ENCODE results near the gene AASDH. TPM values are rescaled to one million over a fixed set of nuclear protein-coding genes. Genes with fewer than 3 reads are reported as not detected.

Gene AASDH
- total RNA-seq, 2 experiments from 2014 or later = 10.2 to 10.6 TPM

DNA sequence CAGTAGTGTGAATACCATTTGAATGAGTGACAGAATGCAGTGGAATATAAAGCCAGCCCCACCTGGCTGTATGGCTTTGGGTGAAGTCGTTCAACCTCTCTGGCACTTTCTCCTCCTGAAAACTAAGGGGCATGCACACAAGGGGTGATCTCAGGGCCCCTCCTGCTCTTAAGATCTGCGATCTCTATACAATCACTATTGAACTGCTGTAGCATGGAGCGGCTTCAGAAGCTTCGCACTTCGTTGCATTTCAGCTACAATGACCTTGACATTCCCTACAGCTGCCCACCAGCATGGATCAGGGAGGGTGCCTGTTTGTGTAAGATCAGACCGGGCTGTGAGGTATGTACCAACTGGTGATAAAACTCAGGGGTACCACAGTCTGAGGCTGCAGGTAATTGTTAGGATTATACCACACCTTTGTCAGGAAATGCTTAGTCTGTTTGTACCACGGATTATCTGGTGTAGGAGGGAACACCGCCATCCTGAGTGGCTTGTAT, 85.2 kb downstream of the AASDH start:
- H3K27me3 Mint-ChIP-seq = peaks cover 8% of the 10 kb centered on the region
- intact Hi-C loops (cut with DNase I, micrococcal nuclease) = loop anchor here (1.0 to 5.0 kb wide), 2 partner anchors 350 to 354 kb away; partner anchors contain the start of gene CEP135 (in 1 of the 2)
- H3K4me1 Mint-ChIP-seq (ENCODE audit: low read depth) = peaks cover 11% of the 10 kb centered on the region
- no peaks in the 10 kb centered on the region for H3K9me3 ChIP-seq (ENCODE audit: control insufficient read depth in 1 of 2, insufficient read depth in 1 of 2, low read length in 2 of 2)
- CTCF ChIA-PET = no interaction called here
- POLR2A ChIA-PET = interaction anchor here (1.6 kb wide), 1 partner anchor 12 kb away, joined by 4 read pairs; no protein-coding TSS in a partner anchor
- no peaks in the 10 kb centered on the region for H3K36me3 ChIP-seq (ENCODE audit: insufficient read depth, low read length)
- TF ChIP-seq, protein P1, sequence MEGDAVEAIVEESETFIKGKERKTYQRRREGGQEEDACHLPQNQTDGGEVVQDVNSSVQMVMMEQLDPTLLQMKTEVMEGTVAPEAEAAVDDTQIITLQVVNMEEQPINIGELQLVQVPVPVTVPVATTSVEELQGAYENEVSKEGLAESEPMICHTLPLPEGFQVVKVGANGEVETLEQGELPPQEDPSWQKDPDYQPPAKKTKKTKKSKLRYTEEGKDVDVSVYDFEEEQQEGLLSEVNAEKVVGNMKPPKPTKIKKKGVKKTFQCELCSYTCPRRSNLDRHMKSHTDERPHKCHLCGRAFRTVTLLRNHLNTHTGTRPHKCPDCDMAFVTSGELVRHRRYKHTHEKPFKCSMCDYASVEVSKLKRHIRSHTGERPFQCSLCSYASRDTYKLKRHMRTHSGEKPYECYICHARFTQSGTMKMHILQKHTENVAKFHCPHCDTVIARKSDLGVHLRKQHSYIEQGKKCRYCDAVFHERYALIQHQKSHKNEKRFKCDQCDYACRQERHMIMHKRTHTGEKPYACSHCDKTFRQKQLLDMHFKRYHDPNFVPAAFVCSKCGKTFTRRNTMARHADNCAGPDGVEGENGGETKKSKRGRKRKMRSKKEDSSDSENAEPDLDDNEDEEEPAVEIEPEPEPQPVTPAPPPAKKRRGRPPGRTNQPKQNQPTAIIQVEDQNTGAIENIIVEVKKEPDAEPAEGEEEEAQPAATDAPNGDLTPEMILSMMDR (IDR thresholded peaks at IDR 0.05) = no peak
- H3K27ac ChIP-seq (ENCODE audit: low read depth in 1 of 2, low read length in 2 of 2) = no peak overlapping the region
- H3K4me1 ChIP-seq (ENCODE audit: insufficient read depth, low read length) = peaks cover 7% of the 10 kb centered on the region
- no peak overlapping the region for H3K4me3 Mint-ChIP-seq
- H3K27me3 ChIP-seq (ENCODE audit: control insufficient read depth in 1 of 2, insufficient read depth in 2 of 2, low read length in 2 of 2) = no peaks in the 10 kb centered on the region
- no peaks in the 10 kb centered on the region for H3K36me3 Mint-ChIP-seq (ENCODE audit: low read depth)
- no peak overlapping the region for H3K27ac Mint-ChIP-seq
- ATAC-seq (ENCODE audit: poor library complexity) (no peak), DNase-seq (no peak)
- no peaks in the 10 kb centered on the region for H3K9me3 Mint-ChIP-seq
- no peak overlapping the region for H3K4me3 ChIP-seq (ENCODE audit: low read length)

DNA sequence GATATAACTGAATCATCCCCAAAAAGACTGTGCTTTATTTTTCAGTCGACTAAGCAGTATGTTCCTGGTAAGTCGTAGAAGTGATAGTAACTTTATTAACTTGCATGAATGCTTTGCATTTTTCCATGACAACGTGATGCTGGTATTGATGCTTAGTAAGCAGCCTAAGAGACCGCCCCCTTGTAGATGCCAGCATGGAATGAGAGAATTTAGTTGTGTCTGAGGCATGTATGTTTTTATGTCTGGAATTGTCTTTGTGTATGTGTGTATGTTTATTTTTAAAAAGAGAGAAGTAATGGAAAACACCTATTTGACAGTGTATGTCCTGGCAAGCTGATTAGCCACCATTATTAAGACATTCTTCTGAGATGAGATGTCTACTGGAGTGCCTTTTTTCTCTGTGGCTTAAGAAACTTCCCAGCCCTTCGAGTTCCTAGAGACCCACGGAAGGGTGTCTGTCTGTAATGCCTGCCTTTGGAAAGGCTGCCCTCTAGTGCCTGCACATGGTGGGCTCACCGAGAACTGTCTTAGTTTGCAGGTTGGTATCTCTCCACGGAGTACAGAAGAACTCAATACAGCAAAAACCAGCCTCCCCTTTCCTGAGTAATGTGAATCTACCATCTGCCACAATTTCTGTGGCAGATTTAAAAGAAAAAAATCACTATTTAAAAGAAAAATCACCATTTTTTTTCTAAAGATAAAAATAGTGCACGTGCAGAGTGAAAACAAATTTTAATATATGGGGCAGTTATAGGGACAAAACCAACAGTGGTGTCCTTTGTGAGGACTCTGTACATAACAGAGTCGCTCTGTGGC, 85.9 kb downstream of the AASDH start:
- no peaks in the 10 kb centered on the region for H3K9me3 Mint-ChIP-seq
- H3K27me3 Mint-ChIP-seq = peaks cover 8% of the 10 kb centered on the region
- H3K36me3 ChIP-seq (ENCODE audit: insufficient read depth, low read length) = no peaks in the 10 kb centered on the region
- H3K36me3 Mint-ChIP-seq (ENCODE audit: low read depth) = no peaks in the 10 kb centered on the region
- intact Hi-C loops (cut with DNase I, micrococcal nuclease) = loop anchor here (1.0 to 5.0 kb wide), 2 partner anchors 349 to 353 kb away; partner anchors contain the start of gene CEP135 (in 1 of the 2)
- H3K4me3 ChIP-seq (ENCODE audit: low read length) = peak overlapping the region; percentile 24
- H3K27ac Mint-ChIP-seq = no peak overlapping the region
- ATAC-seq (ENCODE audit: poor library complexity) = peak; percentile 97
- no peaks in the 10 kb centered on the region for H3K27me3 ChIP-seq (ENCODE audit: control insufficient read depth in 1 of 2, insufficient read depth in 2 of 2, low read length in 2 of 2)
- H3K4me3 Mint-ChIP-seq = peak overlapping the region; percentile 46
- no peak overlapping the region for H3K27ac ChIP-seq (ENCODE audit: low read depth in 1 of 2, low read length in 2 of 2)
- ChIA-PET CTCF (interaction anchor here (1.0 to 1.4 kb wide), 2 partner anchors 8 to 353 kb away, joined by 3 to 4 read pairs; no protein-coding TSS in a partner anchor), POLR2A (interaction anchor here (1.6 kb wide), 1 partner anchor 11 kb away, joined by 4 read pairs; no protein-coding TSS in a partner anchor)
- peak; percentile 24 to 75 (median 53) for DNase-seq
- H3K9me3 ChIP-seq (ENCODE audit: control insufficient read depth in 1 of 2, insufficient read depth in 1 of 2, low read length in 2 of 2) = no peaks in the 10 kb centered on the region
- H3K4me1 Mint-ChIP-seq (ENCODE audit: low read depth) = peaks cover 11% of the 10 kb centered on the region
- TF ChIP-seq, protein P1 (IDR thresholded peaks at IDR 0.05) = peak; percentile 83
- H3K4me1 ChIP-seq (ENCODE audit: insufficient read depth, low read length) = peaks cover 7% of the 10 kb centered on the region

DNA sequence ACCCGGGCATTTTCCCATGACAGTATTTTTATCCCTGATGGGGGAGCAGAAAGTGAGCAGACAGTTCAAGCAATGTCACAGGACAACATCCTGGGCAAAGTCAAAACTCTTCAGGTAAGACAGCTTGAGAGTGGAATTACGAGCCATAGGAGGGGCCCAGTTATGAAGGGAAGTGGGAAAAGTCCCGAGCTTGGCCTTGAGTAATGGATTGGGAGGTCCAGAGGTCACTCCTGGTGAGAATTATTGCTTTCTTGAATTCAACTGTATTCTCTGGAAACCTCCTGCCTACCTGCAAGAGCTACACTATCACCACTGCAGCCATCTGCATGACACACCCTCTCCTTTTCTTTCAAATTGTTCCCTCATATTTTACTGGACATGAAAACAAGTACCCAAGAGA, 89.1 kb downstream of the AASDH start:
- no peaks in the 10 kb centered on the region for H3K9me3 ChIP-seq (ENCODE audit: control insufficient read depth in 1 of 2, insufficient read depth in 1 of 2, low read length in 2 of 2)
- no peak overlapping the region for H3K27ac Mint-ChIP-seq
- H3K4me3 ChIP-seq (ENCODE audit: low read length) = no peak overlapping the region
- peaks cover 11% of the 10 kb centered on the region for H3K4me1 Mint-ChIP-seq (ENCODE audit: low read depth)
- intact Hi-C loops (cut with DNase I, micrococcal nuclease) = no loop called here
- H3K36me3 Mint-ChIP-seq (ENCODE audit: low read depth) = no peaks in the 10 kb centered on the region
- no peaks in the 10 kb centered on the region for H3K27me3 ChIP-seq (ENCODE audit: control insufficient read depth in 1 of 2, insufficient read depth in 2 of 2, low read length in 2 of 2)
- TF ChIP-seq, protein P1 (IDR thresholded peaks at IDR 0.05) = no peak
- ChIA-PET CTCF (no interaction called here), POLR2A (no interaction called here)
- no peaks in the 10 kb centered on the region for H3K36me3 ChIP-seq (ENCODE audit: insufficient read depth, low read length)
- peaks cover 7% of the 10 kb centered on the region for H3K4me1 ChIP-seq (ENCODE audit: insufficient read depth, low read length)
- DNase-seq (no peak), ATAC-seq (ENCODE audit: poor library complexity) (no peak)
- H3K27me3 Mint-ChIP-seq = no peaks in the 10 kb centered on the region
- H3K4me3 Mint-ChIP-seq = no peak overlapping the region
- H3K27ac ChIP-seq (ENCODE audit: low read depth in 1 of 2, low read length in 2 of 2) = no peak overlapping the region
- H3K9me3 Mint-ChIP-seq = no peaks in the 10 kb centered on the region
